Stimulated activated CD8-positive, alpha-beta memory T cell treated with anti-CD3 and anti-CD28 coated beads, Interleukin-12 subunit alpha, Interleukin-12 subunit beta, amount 100 ng/mL, for 24 hours (primary cell): ENCODE data around the gene ANXA2R.

Source experiments
- DNase-seq: peaks from one replicate; pipeline ENCODE4 v3.0.0-alpha.2; 2020; ENCODE audit errors: extremely low read depth

Gene ANXA2R

GRCh38 chr5:43000111-43000840, 39.8 kb downstream of the ANXA2R start:
- no peak for DNase-seq

- DNase-seq, result no peak
Observed at GRCh38 chr5:42995360-42995751, 44.8 kb downstream of the ANXA2R start.

- peak; percentile 70 for DNase-seq
Observed at GRCh38 chr5:42994555-42995359, 45.4 kb downstream of the ANXA2R start.

GRCh38 chr5:42994246-42994554, 45.9 kb downstream of the ANXA2R start:
- DNase-seq, result no peak

- DNase-seq, result no peak
Observed at GRCh38 chr5:42993516-42994245, 46.4 kb downstream of the ANXA2R start.

- peak; percentile 35 for DNase-seq
Observed at GRCh38 chr5:42992088-42992879, 47.8 kb downstream of the ANXA2R start.

GRCh38 chr5:42991404-42992087, 48.6 kb downstream of the ANXA2R start:
- no peak for DNase-seq

- DNase-seq, result no peak
Observed at GRCh38 chr5:42990892-42991291, 49.2 kb downstream of the ANXA2R start.
